Activated CD8-positive, alpha-beta memory T cell treated with anti-CD3 and anti-CD28 coated beads, Interleukin-2, amount 50 U/mL, for 24 hours (primary cell): Measurements from ENCODE around the gene CCT4.
"Not testable (repeated sequence)": the region's sequence is repeated elsewhere in the genome, so short reads cannot be mapped to it uniquely, and the experiment has no call there.

Experiments
- DNase-seq: peaks from one replicate; pipeline ENCODE4 v3.0.0-alpha.2; 2020; ENCODE audit errors: extremely low read depth

The CCT4 gene, protein sequence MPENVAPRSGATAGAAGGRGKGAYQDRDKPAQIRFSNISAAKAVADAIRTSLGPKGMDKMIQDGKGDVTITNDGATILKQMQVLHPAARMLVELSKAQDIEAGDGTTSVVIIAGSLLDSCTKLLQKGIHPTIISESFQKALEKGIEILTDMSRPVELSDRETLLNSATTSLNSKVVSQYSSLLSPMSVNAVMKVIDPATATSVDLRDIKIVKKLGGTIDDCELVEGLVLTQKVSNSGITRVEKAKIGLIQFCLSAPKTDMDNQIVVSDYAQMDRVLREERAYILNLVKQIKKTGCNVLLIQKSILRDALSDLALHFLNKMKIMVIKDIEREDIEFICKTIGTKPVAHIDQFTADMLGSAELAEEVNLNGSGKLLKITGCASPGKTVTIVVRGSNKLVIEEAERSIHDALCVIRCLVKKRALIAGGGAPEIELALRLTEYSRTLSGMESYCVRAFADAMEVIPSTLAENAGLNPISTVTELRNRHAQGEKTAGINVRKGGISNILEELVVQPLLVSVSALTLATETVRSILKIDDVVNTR

GRCh38 chr2:61888267-61889055 is at the start of gene CCT4:
TSS of gene CCT4 (minus strand) at chr2:61888656. CDS start at chr2:61888507, 149 bp downstream.
- peak; percentile 78 for DNase-seq

GRCh38 chr2:61937886-61938285 is 49.4 kb upstream of the CCT4 start:
- DNase-seq = no peak

- DNase-seq = no peak
Observed at GRCh38 chr2:61937098-61937497, 48.6 kb upstream of the CCT4 start.

GRCh38 chr2:61928826-61929461 is 40.5 kb upstream of the CCT4 start:
- no peak for DNase-seq

- no peak for DNase-seq
Observed at GRCh38 chr2:61926531-61927477, 38.3 kb upstream of the CCT4 start.

- no peak for DNase-seq
Observed at GRCh38 chr2:61924895-61925663, 36.6 kb upstream of the CCT4 start.

GRCh38 chr2:61922714-61923113 is 34.3 kb upstream of the CCT4 start:
- no peak for DNase-seq

DNA sequence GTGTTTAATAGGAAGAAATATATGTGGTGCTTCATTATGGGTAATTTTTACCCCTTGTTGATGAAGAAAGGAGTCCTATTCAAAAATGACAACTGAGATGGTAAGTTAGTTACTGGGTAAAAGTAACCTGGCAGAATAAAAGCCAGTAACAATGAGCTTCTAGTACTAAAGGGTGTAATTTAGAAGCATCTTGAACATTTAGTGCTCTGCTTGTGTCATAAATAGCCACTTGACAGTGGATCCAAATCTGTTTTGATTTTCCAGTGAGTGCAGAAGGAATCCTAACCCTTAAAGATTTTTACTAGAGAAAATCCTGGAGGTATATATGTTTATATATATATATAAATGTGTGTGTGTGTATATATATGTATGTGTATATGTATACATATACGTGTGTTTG is 32.1 kb upstream of the CCT4 start:
- DNase-seq = no peak

DNA sequence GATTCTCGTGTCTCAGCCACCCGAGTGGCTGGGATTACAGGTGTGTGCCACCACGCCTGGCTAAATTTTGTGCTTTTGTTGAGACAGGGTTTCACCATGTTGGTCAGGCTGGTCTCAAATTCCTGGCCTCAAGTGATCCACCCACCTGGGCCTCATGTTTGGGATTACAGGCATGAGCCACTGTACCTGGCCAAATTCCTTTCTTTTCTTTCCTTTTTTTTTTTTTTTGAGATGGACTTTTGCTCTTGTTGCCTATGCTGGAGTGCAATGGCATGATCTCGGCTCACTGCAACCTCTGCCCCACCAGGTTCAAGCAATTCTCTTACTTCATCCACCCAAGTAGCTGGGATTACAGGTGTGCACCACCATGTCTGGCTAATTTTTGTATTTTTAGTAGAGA is 26.3 kb upstream of the CCT4 start:
- DNase-seq = not testable (repeated sequence)

DNA sequence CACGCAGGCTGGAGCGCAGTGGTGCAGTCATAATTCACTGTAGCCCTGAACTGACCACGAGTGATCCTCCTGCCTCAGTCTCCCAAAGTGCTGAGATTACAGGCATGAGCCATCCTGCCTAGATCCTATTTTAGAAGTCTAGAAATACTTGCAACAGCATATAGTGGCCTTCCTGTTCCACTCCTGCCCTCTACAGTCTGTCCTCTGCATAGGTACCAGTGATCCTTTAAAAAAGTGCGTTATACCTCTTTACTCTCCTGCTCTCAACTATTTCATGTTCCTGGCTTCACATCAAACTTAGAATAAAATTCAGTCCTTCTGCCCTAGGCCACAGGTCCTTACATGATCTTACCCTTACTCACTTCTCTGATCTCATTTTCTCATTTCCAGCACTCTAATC is 23.1 kb upstream of the CCT4 start:
- no peak for DNase-seq

GRCh38 chr2:61910603-61911002 is 22.1 kb upstream of the CCT4 start:
- DNase-seq = no peak

- DNase-seq = no peak
Observed at GRCh38 chr2:61909116-61909515, 20.7 kb upstream of the CCT4 start.

DNA sequence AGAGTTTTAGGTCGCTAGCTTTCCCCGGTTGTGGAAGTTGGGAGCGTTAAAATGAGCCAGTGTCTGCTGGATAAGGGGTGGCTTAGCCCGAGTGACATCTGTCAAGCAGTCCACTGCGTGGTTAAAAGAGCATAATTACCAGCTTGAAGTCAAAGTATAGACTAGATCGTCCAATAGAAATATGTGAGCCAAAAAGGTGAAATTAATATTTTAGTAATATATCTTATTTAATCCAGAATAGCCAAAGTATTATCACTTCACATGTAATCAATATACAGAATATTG is 17.7 kb upstream of the CCT4 start:
- no peak for DNase-seq

DNA sequence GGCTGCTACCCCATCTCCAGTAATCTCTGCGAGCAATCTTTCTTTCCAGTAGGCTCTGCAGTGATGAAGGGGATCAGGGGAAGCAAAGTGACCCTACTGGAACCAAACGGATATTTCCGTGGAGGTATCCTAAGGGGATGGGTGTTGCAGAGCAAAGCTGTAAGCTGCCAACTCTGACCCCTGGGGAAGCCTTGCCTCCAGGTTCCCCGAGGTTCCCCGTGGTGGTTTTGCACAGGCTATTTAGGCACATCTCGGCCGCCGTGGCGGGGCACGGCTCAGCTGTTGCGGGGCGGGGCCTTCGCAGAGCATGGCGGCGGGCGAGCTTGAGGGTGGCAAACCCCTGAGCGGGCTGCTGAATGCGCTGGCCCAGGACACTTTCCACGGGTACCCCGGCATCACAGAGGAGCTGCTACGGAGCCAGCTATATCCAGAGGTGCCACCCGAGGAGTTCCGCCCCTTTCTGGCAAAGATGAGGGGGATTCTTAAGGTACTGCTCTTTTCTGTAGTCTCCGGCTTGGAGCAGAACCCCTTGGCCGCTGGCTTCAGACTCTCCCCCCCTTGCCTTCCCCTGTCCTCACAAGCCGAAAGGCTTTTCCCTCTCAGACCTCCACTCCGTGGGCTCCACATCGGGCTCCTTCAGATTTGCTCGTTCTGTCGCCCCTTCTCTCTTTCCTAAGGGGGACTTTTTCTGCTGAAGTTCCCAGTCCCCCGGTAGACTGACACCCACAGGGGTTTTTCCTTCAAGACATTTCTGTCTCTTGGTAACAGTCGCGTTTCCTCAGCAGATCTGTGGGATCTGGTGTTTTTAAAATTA is 17.1 kb upstream of the CCT4 start, which contains the start of gene COMMD1:
COMMD1 (plus strand) TSS at position 303 of the 814 bp plus-strand sequence; CDS start at position 308, 5 bp downstream.
- DNase-seq = peak; percentile 58

- DNase-seq = no peak
Observed at GRCh38 chr2:61900281-61900680, 11.8 kb upstream of the CCT4 start.

DNA sequence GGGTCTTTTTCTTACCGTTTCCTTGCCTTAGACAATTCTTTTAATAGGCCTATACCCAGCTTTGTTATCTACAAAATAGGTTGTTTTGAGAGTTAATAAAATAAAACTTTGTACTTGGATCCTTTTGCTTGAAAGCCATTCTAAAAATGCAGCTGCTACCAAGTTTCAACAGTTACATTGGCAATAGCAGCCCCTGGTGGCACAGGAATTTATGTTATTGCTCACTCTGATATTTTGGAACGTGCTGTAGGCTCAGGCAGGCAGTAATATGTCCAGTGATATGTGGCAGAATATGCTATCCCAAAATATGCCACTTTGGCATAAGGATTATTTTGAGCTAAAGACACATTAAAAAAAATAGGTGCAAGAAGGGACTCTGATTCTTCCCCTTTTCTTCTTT is 10.4 kb upstream of the CCT4 start:
- DNase-seq = no peak

- no peak for DNase-seq
Observed at GRCh38 chr2:61887717-61888266, 664 bp downstream of the CCT4 start.

DNA sequence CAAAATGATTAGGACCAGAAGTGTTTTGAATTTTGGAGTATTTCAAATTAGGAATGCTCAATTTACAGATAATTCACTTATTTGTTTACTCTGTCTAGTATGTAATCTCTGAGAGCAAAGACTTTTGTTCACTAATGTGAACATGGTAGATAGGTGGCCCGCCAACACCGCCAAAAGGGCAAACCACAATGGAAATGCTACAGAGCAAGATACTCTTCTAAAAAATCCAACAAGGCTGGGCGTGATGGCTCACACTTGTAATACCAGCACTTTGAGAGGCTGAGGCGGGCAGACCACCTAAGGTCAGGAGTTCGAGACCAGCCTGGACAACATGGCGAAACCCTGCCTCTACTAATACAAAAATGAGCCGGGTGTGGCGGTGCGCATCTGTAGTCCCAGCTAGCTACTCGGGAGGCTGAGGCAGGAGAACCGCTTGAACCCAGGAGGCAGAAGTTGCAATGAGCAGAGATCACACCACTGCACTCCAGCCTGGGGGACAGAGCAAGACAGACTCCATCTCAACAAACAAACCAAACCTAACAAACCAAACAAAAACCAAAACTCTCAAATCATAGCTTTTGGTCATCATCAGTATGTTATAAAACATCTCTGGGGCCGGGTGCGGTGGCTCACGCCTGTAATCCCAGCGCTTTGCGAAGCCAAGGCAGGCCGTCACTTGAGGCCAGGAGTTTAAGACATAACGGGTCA is 2.4 kb downstream of the CCT4 start:
- DNase-seq = no peak

DNA sequence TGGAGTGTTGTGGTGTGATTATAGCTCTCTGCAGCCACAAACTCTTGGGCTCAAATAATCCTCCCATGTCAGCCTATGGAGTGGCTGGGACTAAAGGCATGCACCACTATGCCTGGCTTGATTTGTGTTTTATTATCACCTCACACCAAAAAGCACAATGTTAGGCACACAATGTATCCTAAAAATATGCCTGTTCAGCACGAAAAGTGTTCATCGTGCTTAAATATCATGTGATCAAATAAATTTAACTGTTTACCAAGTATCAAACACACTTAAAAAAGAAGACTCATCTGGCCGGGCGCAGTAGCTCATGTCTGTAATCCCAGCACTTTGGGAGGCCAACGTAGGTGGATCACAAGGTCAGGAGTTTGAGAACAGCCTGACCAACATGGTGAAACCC is 5.6 kb downstream of the CCT4 start:
- DNase-seq = no peak
